ENCODE results near the gene SLC25A29.

DNA sequence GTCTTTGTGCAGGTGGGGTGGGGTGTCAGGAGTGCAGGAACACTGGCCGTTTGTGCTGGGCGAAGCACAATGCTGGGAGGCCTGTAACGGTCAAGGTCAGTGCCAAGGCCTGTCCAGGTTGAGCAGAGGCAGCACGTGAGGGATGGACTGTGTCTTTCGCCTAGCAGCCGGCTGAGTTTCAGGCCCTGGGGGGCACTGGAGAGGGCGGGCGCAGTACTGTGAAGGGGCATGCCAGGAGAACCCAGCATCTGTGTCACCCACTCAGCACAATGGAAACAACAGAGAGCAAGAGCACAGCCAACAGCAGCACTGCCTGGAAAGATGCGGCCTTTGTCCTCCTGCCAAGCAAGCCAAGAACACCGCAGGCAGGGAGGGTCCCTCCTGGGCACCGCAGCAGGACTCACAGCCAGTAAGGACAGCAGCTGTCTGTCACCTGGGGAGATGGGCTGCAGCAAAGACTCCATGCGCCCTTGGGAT lies 42.0 kb upstream of the SLC25A29 start:
- no peak for TF ChIP-seq TRIM28 (IDR thresholded peaks at IDR 0.05; ENCODE audit: borderline replicate concordance, low read length)
- no peak for TF ChIP-seq YY2 (tag by site-specific recombination; IDR thresholded peaks at IDR 0.05)
- TF ChIP-seq ZNF133 (tag by site-specific recombination; IDR thresholded peaks at IDR 0.05) = no peak
- TF ChIP-seq, protein P1, sequence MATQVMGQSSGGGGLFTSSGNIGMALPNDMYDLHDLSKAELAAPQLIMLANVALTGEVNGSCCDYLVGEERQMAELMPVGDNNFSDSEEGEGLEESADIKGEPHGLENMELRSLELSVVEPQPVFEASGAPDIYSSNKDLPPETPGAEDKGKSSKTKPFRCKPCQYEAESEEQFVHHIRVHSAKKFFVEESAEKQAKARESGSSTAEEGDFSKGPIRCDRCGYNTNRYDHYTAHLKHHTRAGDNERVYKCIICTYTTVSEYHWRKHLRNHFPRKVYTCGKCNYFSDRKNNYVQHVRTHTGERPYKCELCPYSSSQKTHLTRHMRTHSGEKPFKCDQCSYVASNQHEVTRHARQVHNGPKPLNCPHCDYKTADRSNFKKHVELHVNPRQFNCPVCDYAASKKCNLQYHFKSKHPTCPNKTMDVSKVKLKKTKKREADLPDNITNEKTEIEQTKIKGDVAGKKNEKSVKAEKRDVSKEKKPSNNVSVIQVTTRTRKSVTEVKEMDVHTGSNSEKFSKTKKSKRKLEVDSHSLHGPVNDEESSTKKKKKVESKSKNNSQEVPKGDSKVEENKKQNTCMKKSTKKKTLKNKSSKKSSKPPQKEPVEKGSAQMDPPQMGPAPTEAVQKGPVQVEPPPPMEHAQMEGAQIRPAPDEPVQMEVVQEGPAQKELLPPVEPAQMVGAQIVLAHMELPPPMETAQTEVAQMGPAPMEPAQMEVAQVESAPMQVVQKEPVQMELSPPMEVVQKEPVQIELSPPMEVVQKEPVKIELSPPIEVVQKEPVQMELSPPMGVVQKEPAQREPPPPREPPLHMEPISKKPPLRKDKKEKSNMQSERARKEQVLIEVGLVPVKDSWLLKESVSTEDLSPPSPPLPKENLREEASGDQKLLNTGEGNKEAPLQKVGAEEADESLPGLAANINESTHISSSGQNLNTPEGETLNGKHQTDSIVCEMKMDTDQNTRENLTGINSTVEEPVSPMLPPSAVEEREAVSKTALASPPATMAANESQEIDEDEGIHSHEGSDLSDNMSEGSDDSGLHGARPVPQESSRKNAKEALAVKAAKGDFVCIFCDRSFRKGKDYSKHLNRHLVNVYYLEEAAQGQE (tag by site-specific recombination; IDR thresholded peaks at IDR 0.05) = no peak
- no peak for TF ChIP-seq SALL2 (tag by site-specific recombination; IDR thresholded peaks at IDR 0.05; ENCODE audit: borderline replicate concordance)
